ENCODE results near the gene SLC30A9.

SLC30A9 gene

GRCh38 chr4:41975341-41975740, 15.0 kb upstream of the SLC30A9 start:
- H3K9ac ChIP-seq (ENCODE audit: low read length in 5 of 5) = no peak overlapping the region
- no peak overlapping the region for H3K4me3 ChIP-seq (ENCODE audit: low read depth in 1 of 5, low read length in 5 of 5)
- H3K4me1 ChIP-seq (ENCODE audit: control insufficient read depth in 5 of 5, insufficient read depth in 5 of 5, low read length in 5 of 5) = no peaks in the 10 kb centered on the region
- H3K9me3 ChIP-seq (ENCODE audit: control insufficient read depth in 5 of 5, low read length in 5 of 5) = no peaks in the 10 kb centered on the region
- H3K27ac ChIP-seq (ENCODE audit: low read depth, low read length) = no peak overlapping the region
- H3K36me3 ChIP-seq (ENCODE audit: control insufficient read depth in 5 of 5, insufficient read depth in 5 of 5, low read length in 5 of 5) = no peaks in the 10 kb centered on the region
- no peaks in the 10 kb centered on the region for H3K27me3 ChIP-seq (ENCODE audit: control insufficient read depth in 5 of 5, insufficient read depth in 4 of 5, low read length in 5 of 5)

GRCh38 chr4:41976775-41977516, 13.4 kb upstream of the SLC30A9 start:
- Histone ChIP-seq H3K27me3 (ENCODE audit: control insufficient read depth in 5 of 5, insufficient read depth in 4 of 5, low read length in 5 of 5) (no peaks in the 10 kb centered on the region), H3K9me3 (ENCODE audit: control insufficient read depth in 5 of 5, low read length in 5 of 5) (peaks cover 0 to 3% (median 0%) of the 10 kb centered on the region in 5 donors), H3K4me3 (ENCODE audit: low read depth in 1 of 5, low read length in 5 of 5) (no peak overlapping the region), H3K27ac (ENCODE audit: low read depth, low read length) (no peak overlapping the region), H3K9ac (ENCODE audit: low read length in 5 of 5) (no peak overlapping the region), H3K36me3 (ENCODE audit: control insufficient read depth in 5 of 5, insufficient read depth in 5 of 5, low read length in 5 of 5) (no peaks in the 10 kb centered on the region), H3K4me1 (ENCODE audit: control insufficient read depth in 5 of 5, insufficient read depth in 5 of 5, low read length in 5 of 5) (no peaks in the 10 kb centered on the region)

- H3K27me3 ChIP-seq (ENCODE audit: control insufficient read depth in 5 of 5, insufficient read depth in 4 of 5, low read length in 5 of 5) = no peaks in the 10 kb centered on the region
- H3K9me3 ChIP-seq (ENCODE audit: control insufficient read depth in 5 of 5, low read length in 5 of 5) = peaks cover 0 to 5% (median 0%) of the 10 kb centered on the region in 5 donors
- H3K36me3 ChIP-seq (ENCODE audit: control insufficient read depth in 5 of 5, insufficient read depth in 5 of 5, low read length in 5 of 5) = no peaks in the 10 kb centered on the region
- no peak overlapping the region for H3K9ac ChIP-seq (ENCODE audit: low read length in 5 of 5)
- no peaks in the 10 kb centered on the region for H3K4me1 ChIP-seq (ENCODE audit: control insufficient read depth in 5 of 5, insufficient read depth in 5 of 5, low read length in 5 of 5)
- no peak overlapping the region for H3K27ac ChIP-seq (ENCODE audit: low read depth, low read length)
- no peak overlapping the region for H3K4me3 ChIP-seq (ENCODE audit: low read depth in 1 of 5, low read length in 5 of 5)
Observed at GRCh38 chr4:41977709-41978108, 12.6 kb upstream of the SLC30A9 start.

GRCh38 chr4:41981456-41981855, 8.9 kb upstream of the SLC30A9 start, which contains the start of gene DCAF4L1:
DCAF4L1 (plus strand) TSS chr4:41981756; CDS start chr4:41981793, 37 bp downstream.
- H3K36me3 ChIP-seq (ENCODE audit: control insufficient read depth in 5 of 5, insufficient read depth in 5 of 5, low read length in 5 of 5) = no peaks in the 10 kb centered on the region
- no peaks in the 10 kb centered on the region for H3K27me3 ChIP-seq (ENCODE audit: control insufficient read depth in 5 of 5, insufficient read depth in 4 of 5, low read length in 5 of 5)
- H3K9ac ChIP-seq (ENCODE audit: low read length in 5 of 5) = no peak within 1 kb of the TSS
- no peak within 1 kb of the TSS for H3K4me3 ChIP-seq (ENCODE audit: low read depth in 1 of 5, low read length in 5 of 5)
- no peak within 1 kb of the TSS for H3K27ac ChIP-seq (ENCODE audit: low read depth, low read length)
- H3K9me3 ChIP-seq (ENCODE audit: control insufficient read depth in 5 of 5, low read length in 5 of 5) = peaks cover 0 to 5% (median 0%) of the 10 kb centered on the region in 5 donors
- H3K4me1 ChIP-seq (ENCODE audit: control insufficient read depth in 5 of 5, insufficient read depth in 5 of 5, low read length in 5 of 5) = no peaks in the 10 kb centered on the region

- Histone ChIP-seq H3K4me3 (ENCODE audit: low read depth in 1 of 5, low read length in 5 of 5) (no peak overlapping the region), H3K4me1 (ENCODE audit: control insufficient read depth in 5 of 5, insufficient read depth in 5 of 5, low read length in 5 of 5) (no peaks in the 10 kb centered on the region), H3K27ac (ENCODE audit: low read depth, low read length) (no peak overlapping the region), H3K27me3 (ENCODE audit: control insufficient read depth in 5 of 5, insufficient read depth in 4 of 5, low read length in 5 of 5) (no peaks in the 10 kb centered on the region), H3K9ac (ENCODE audit: low read length in 5 of 5) (no peak overlapping the region), H3K9me3 (ENCODE audit: control insufficient read depth in 5 of 5, low read length in 5 of 5) (peaks cover 0 to 5% (median 0%) of the 10 kb centered on the region in 5 donors), H3K36me3 (ENCODE audit: control insufficient read depth in 5 of 5, insufficient read depth in 5 of 5, low read length in 5 of 5) (no peaks in the 10 kb centered on the region)
Observed at GRCh38 chr4:41982716-41983115, 7.6 kb upstream of the SLC30A9 start.

GRCh38 chr4:41985151-41985550, 5.2 kb upstream of the SLC30A9 start:
- Histone ChIP-seq H3K9ac (ENCODE audit: low read length in 5 of 5) (no peak overlapping the region), H3K27me3 (ENCODE audit: control insufficient read depth in 5 of 5, insufficient read depth in 4 of 5, low read length in 5 of 5) (no peaks in the 10 kb centered on the region), H3K4me1 (ENCODE audit: control insufficient read depth in 5 of 5, insufficient read depth in 5 of 5, low read length in 5 of 5) (peaks cover 0 to 12% (median 7%) of the 10 kb centered on the region in 5 donors), H3K27ac (ENCODE audit: low read depth, low read length) (no peak overlapping the region), H3K4me3 (ENCODE audit: low read depth in 1 of 5, low read length in 5 of 5) (no peak overlapping the region), H3K9me3 (ENCODE audit: control insufficient read depth in 5 of 5, low read length in 5 of 5) (peaks cover 0 to 5% (median 0%) of the 10 kb centered on the region in 5 donors), H3K36me3 (ENCODE audit: control insufficient read depth in 5 of 5, insufficient read depth in 5 of 5, low read length in 5 of 5) (no peaks in the 10 kb centered on the region)

- Histone ChIP-seq H3K4me3 (ENCODE audit: low read depth in 1 of 5, low read length in 5 of 5) (peak overlapping the region; percentile 88 to 96 (median 92)), H3K9me3 (ENCODE audit: control insufficient read depth in 5 of 5, low read length in 5 of 5) (no peaks in the 10 kb centered on the region), H3K9ac (ENCODE audit: low read length in 5 of 5) (peak overlapping the region in 4 of 5 donors; percentile 86 to 94 (median 92)), H3K27me3 (ENCODE audit: control insufficient read depth in 5 of 5, insufficient read depth in 4 of 5, low read length in 5 of 5) (no peaks in the 10 kb centered on the region), H3K4me1 (ENCODE audit: control insufficient read depth in 5 of 5, insufficient read depth in 5 of 5, low read length in 5 of 5) (peaks cover 2 to 31% (median 21%) of the 10 kb centered on the region in 5 donors), H3K36me3 (ENCODE audit: control insufficient read depth in 5 of 5, insufficient read depth in 5 of 5, low read length in 5 of 5) (no peaks in the 10 kb centered on the region), H3K27ac (ENCODE audit: low read depth, low read length) (peak overlapping the region; percentile 66)
Observed at GRCh38 chr4:41989994-41990364, 351 bp upstream of the SLC30A9 start.

GRCh38 chr4:41991916-41992767, 1.8 kb downstream of the SLC30A9 start:
- Histone ChIP-seq H3K4me3 (ENCODE audit: low read depth in 1 of 5, low read length in 5 of 5) (peak overlapping the region in 1 of 5 donors; percentile 92), H3K36me3 (ENCODE audit: control insufficient read depth in 5 of 5, insufficient read depth in 5 of 5, low read length in 5 of 5) (no peaks in the 10 kb centered on the region), H3K9ac (ENCODE audit: low read length in 5 of 5) (peak overlapping the region in 1 of 5 donors; percentile 94), H3K27ac (ENCODE audit: low read depth, low read length) (no peak overlapping the region), H3K9me3 (ENCODE audit: control insufficient read depth in 5 of 5, low read length in 5 of 5) (no peaks in the 10 kb centered on the region), H3K4me1 (ENCODE audit: control insufficient read depth in 5 of 5, insufficient read depth in 5 of 5, low read length in 5 of 5) (peaks cover 2 to 31% (median 21%) of the 10 kb centered on the region in 5 donors), H3K27me3 (ENCODE audit: control insufficient read depth in 5 of 5, insufficient read depth in 4 of 5, low read length in 5 of 5) (no peaks in the 10 kb centered on the region)

- H3K9ac ChIP-seq (ENCODE audit: low read length in 5 of 5) = peak overlapping the region in 1 of 5 donors; percentile 1
- no peaks in the 10 kb centered on the region for H3K36me3 ChIP-seq (ENCODE audit: control insufficient read depth in 5 of 5, insufficient read depth in 5 of 5, low read length in 5 of 5)
- no peaks in the 10 kb centered on the region for H3K9me3 ChIP-seq (ENCODE audit: control insufficient read depth in 5 of 5, low read length in 5 of 5)
- H3K27me3 ChIP-seq (ENCODE audit: control insufficient read depth in 5 of 5, insufficient read depth in 4 of 5, low read length in 5 of 5) = no peaks in the 10 kb centered on the region
- no peak overlapping the region for H3K27ac ChIP-seq (ENCODE audit: low read depth, low read length)
- peaks cover 2 to 31% (median 21%) of the 10 kb centered on the region in 5 donors for H3K4me1 ChIP-seq (ENCODE audit: control insufficient read depth in 5 of 5, insufficient read depth in 5 of 5, low read length in 5 of 5)
- no peak overlapping the region for H3K4me3 ChIP-seq (ENCODE audit: low read depth in 1 of 5, low read length in 5 of 5)
Observed at GRCh38 chr4:41992967-41993857, 2.9 kb downstream of the SLC30A9 start.
